GM19193 (cell line): Measurements from ENCODE around the gene PPP1R27.

Experiments used
- POLR2A ChIP-seq: IDR thresholded peaks from 4 replicates; pipeline ENCODE4 v1.6.1; 2011; ENCODE audit not compliant: insufficient read depth, insufficient read length; ENCODE audit errors: extremely low read depth

Gene PPP1R27

GRCh38 chr17:81807839-81808238 is 27.0 kb downstream of the PPP1R27 start:
- TF ChIP-seq POLR2A = no peak

GRCh38 chr17:81807210-81807719 is 27.6 kb downstream of the PPP1R27 start:
- no peak for TF ChIP-seq POLR2A

- TF ChIP-seq POLR2A = no peak
These were observed 28.2 kb downstream of the PPP1R27 start for GRCh38 chr17:81806461-81807209.

GRCh38 chr17:81805707-81806460 is 29.0 kb downstream of the PPP1R27 start:
- no peak for TF ChIP-seq POLR2A

GRCh38 chr17:81804559-81805399 is 30.1 kb downstream of the PPP1R27 start:
- TF ChIP-seq POLR2A = no peak

- no peak for TF ChIP-seq POLR2A
These were observed 30.9 kb downstream of the PPP1R27 start, which contains the start of gene GCGR for GRCh38 chr17:81803728-81804558. Gene GCGR, plus strand, starts transcription at chr17:81804150. Its CDS starts 4,869 bp downstream, at chr17:81809019.

- no peak for TF ChIP-seq POLR2A
These were observed 31.8 kb downstream of the PPP1R27 start for GRCh38 chr17:81802856-81803643.

- TF ChIP-seq POLR2A = no peak
These were observed 32.6 kb downstream of the PPP1R27 start for GRCh38 chr17:81802048-81802758.

- TF ChIP-seq POLR2A = no peak
These were observed 33.5 kb downstream of the PPP1R27 start for GRCh38 chr17:81801327-81801726.

- no peak for TF ChIP-seq POLR2A
These were observed 40.3 kb downstream of the PPP1R27 start for GRCh38 chr17:81794509-81794908.

GRCh38 chr17:81794074-81794476 is 40.8 kb downstream of the PPP1R27 start:
- no peak for TF ChIP-seq POLR2A

- no peak for TF ChIP-seq POLR2A
These were observed 41.9 kb downstream of the PPP1R27 start for GRCh38 chr17:81792675-81793615.
